Choroid plexus epithelial cell (primary cell): ENCODE data around the gene UMPS.
"Not testable (repeated sequence)": the region's sequence is repeated elsewhere in the genome, so short reads cannot be mapped to it uniquely, and the experiment has no call there.

Experiments
- DNase-seq: peaks from one replicate; pipeline ENCODE4 v3.0.0-alpha.2; 2010; ENCODE audit warnings: low read depth
- H3K4me3 ChIP-seq: 2 replicates; pipeline ENCODE4 v1.5.1; 2011; ENCODE audit warnings: low read depth, mild to moderate bottlenecking, control low read depth, low read length, moderate library complexity
- CTCF ChIP-seq: conservative IDR thresholded peaks from 2 replicates; pipeline ENCODE4 v1.5.1; 2011; ENCODE audit warnings: low read depth, mild to moderate bottlenecking, control low read depth, inconsistent platforms, low read length, moderate library complexity

UMPS gene

GRCh38 chr3:124777762-124778470 is 47.7 kb downstream of the UMPS start:
- no peak for DNase-seq
- no peak overlapping the region for H3K4me3 ChIP-seq
- TF ChIP-seq CTCF = no peak

GRCh38 chr3:124779116-124779515 is 48.9 kb downstream of the UMPS start:
- DNase-seq = no peak
- TF ChIP-seq CTCF = no peak
- no peak overlapping the region for H3K4me3 ChIP-seq

GRCh38 chr3:124779751-124780191 is 49.5 kb downstream of the UMPS start:
- H3K4me3 ChIP-seq = no peak overlapping the region
- TF ChIP-seq CTCF = no peak
- DNase-seq = no peak

GRCh38 chr3:124780356-124780755 is 50.1 kb downstream of the UMPS start:
- DNase-seq = peak; percentile 89
- no peak for TF ChIP-seq CTCF
- H3K4me3 ChIP-seq = peak overlapping the region; percentile 17

- TF ChIP-seq CTCF = no peak
- DNase-seq = peak; percentile 77
- H3K4me3 ChIP-seq = no peak overlapping the region
Observed at GRCh38 chr3:124780761-124781475, 50.7 kb downstream of the UMPS start.

GRCh38 chr3:124781476-124782376 is 51.5 kb downstream of the UMPS start:
- DNase-seq = no peak
- no peak for TF ChIP-seq CTCF
- no peak overlapping the region for H3K4me3 ChIP-seq

GRCh38 chr3:124782377-124782712 is 52.1 kb downstream of the UMPS start:
- DNase-seq, H3K4me3 ChIP-seq: not testable (repeated sequence)
